ENCODE measurements around the gene ATXN7. TPM values are rescaled to one million over a fixed set of nuclear protein-coding genes. Genes with fewer than 3 reads are reported as not detected.

Gene ATXN7
- total and polyA plus RNA-seq, 2 experiments from 2014 or later: 3.0 to 14.4 TPM

DNA sequence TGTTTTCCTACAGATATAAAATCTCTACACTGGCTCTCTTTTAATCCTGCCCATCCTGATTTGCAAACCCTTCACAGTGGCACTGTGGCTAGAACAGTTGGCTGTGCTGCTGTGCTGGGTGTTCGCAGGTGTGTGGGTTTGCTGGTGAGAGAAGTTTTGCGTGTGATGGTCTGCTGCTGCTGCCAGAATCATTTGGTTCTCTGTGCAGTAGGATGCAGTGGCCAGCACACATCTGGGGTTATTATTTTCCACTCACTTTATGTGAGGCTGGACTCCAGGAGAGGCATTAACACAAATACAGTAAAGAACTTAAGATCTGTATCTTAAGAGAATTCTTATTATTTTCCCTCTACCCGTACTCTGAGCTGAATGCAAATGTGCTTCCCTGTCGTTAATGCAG, 175.7 kb downstream of the ATXN7 start:
- Histone ChIP-seq H3K4me1 (ENCODE audit: insufficient read depth) (no peaks in the 10 kb centered on the region), H4K20me1 (ENCODE audit: insufficient read depth, poor library complexity, severe bottlenecking) (no peaks in the 10 kb centered on the region), H3K4me3 (no peak overlapping the region), H2AFZ (no peak overlapping the region), H3K36me3 (replicated peaks; ENCODE audit: insufficient read depth, low read depth) (no peaks in the 10 kb centered on the region), H3K27ac (no peak overlapping the region), H3K4me2 (no peak overlapping the region), H3K9me3 (ENCODE audit: low read depth) (no peaks in the 10 kb centered on the region), H3K9me2 (replicated peaks; ENCODE audit: insufficient read depth) (no peaks in the 10 kb centered on the region), H3K79me2 (no peaks in the 10 kb centered on the region), H3K27me3 (peaks cover 4% of the 10 kb centered on the region)
- TF ChIP-seq, protein P1, sequence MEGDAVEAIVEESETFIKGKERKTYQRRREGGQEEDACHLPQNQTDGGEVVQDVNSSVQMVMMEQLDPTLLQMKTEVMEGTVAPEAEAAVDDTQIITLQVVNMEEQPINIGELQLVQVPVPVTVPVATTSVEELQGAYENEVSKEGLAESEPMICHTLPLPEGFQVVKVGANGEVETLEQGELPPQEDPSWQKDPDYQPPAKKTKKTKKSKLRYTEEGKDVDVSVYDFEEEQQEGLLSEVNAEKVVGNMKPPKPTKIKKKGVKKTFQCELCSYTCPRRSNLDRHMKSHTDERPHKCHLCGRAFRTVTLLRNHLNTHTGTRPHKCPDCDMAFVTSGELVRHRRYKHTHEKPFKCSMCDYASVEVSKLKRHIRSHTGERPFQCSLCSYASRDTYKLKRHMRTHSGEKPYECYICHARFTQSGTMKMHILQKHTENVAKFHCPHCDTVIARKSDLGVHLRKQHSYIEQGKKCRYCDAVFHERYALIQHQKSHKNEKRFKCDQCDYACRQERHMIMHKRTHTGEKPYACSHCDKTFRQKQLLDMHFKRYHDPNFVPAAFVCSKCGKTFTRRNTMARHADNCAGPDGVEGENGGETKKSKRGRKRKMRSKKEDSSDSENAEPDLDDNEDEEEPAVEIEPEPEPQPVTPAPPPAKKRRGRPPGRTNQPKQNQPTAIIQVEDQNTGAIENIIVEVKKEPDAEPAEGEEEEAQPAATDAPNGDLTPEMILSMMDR (IDR thresholded peaks at IDR 0.05; ENCODE audit: poor library complexity): no peak
- no peak for TF ChIP-seq EZH2 (IDR thresholded peaks at IDR 0.05; ENCODE audit: borderline replicate concordance)
- no peak for DNase-seq (ENCODE audit: low spot score)
- WGBS (ENCODE audit: low lambda C conversion rate, missing lambda C conversion rate): 69% methylated on average over 4 of the region's 4 CpGs

DNA sequence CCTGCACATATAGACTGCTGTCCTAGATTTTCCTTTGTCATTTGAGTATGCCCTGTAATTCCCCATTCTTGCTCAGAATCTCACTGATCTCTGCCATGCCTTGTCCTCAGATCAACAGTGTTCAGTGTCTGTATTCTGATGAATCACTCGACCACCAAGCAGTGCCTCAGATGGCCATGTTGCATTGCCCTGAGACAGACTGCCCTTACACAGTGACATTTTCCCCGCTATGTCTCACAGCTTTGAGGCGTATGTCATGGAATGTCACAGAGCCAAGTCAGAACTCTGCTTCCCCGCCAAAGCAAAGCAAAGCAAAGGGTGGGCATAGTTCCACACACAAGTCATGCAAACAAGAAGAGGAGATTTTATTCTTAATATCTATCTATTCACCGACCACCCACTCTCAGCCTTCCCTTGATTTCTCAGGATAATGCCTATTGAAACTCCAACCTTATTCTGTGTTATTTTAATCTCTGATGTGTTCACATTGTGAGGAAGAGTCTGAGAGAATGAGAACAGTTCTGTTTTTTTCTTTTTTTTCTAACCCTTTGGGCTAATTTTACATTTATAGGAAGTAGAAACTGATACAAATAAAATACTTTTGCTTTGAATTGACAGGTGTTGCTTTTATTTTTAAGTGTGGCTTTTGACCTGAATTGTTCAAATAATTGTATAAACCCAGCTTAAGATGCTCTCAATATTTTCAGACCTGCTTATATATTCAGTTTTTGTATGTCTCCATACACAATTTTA, 176.5 kb downstream of the ATXN7 start:
- no peak for DNase-seq (ENCODE audit: low spot score)

DNA sequence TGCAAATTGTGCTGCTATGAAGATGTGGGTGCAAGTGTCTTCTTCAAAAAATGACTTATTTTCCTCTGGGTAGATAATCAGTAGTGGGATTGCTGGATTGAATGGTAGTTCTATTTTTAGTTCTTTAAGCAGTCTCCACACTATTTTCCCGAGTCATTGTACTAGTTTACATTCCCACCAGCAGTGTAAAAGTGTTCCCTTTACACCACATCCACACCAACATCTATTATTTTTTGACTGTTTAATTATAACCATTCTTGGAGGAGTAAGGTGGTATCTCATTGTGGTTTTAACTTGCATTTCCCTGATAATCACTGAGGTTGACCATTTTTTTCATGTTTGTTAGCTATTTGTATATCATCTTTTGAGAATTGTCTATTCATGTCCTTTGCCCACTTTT, 179.3 kb downstream of the ATXN7 start:
- TF ChIP-seq EZH2 (IDR thresholded peaks at IDR 0.05; ENCODE audit: borderline replicate concordance): no peak
- no peak for TF ChIP-seq EZH2phosphoT487 (IDR thresholded peaks at IDR 0.05; ENCODE audit: low read depth, severe bottlenecking, unreplicated experiment)
- H3K4me2 ChIP-seq: no peak overlapping the region
- 68% methylated on average over 1 of the region's 1 CpG for WGBS (ENCODE audit: low lambda C conversion rate, missing lambda C conversion rate)
- no peaks in the 10 kb centered on the region for H4K20me1 ChIP-seq (ENCODE audit: insufficient read depth, poor library complexity, severe bottlenecking)
- no peaks in the 10 kb centered on the region for H3K79me2 ChIP-seq
- H2AFZ ChIP-seq: no peak overlapping the region
- no peaks in the 10 kb centered on the region for H3K36me3 ChIP-seq (replicated peaks; ENCODE audit: insufficient read depth, low read depth)
- H3K9me3 ChIP-seq (ENCODE audit: low read depth): no peaks in the 10 kb centered on the region
- no peaks in the 10 kb centered on the region for H3K9me2 ChIP-seq (replicated peaks; ENCODE audit: insufficient read depth)
- DNase-seq (ENCODE audit: low spot score): no peak
- H3K4me1 ChIP-seq (ENCODE audit: insufficient read depth): no peaks in the 10 kb centered on the region
- no peak overlapping the region for H3K4me3 ChIP-seq
- peaks cover 4% of the 10 kb centered on the region for H3K27me3 ChIP-seq
- no peak overlapping the region for H3K27ac ChIP-seq

More for the DNA sequence above, 176.5 kb downstream of the ATXN7 start:
- Histone ChIP-seq H3K27ac (no peak overlapping the region), H3K4me2 (no peak overlapping the region), H3K4me3 (no peak overlapping the region), H3K27me3 (peaks cover 4% of the 10 kb centered on the region), H4K20me1 (ENCODE audit: insufficient read depth, poor library complexity, severe bottlenecking) (no peaks in the 10 kb centered on the region), H2AFZ (no peak overlapping the region), H3K36me3 (replicated peaks; ENCODE audit: insufficient read depth, low read depth) (no peaks in the 10 kb centered on the region), H3K9me3 (ENCODE audit: low read depth) (no peaks in the 10 kb centered on the region), H3K9me2 (replicated peaks; ENCODE audit: insufficient read depth) (no peaks in the 10 kb centered on the region), H3K4me1 (ENCODE audit: insufficient read depth) (no peaks in the 10 kb centered on the region), H3K79me2 (no peaks in the 10 kb centered on the region)
- WGBS (ENCODE audit: low lambda C conversion rate, missing lambda C conversion rate): 84% methylated on average over 5 of the region's 5 CpGs
- TF ChIP-seq, protein P1 (IDR thresholded peaks at IDR 0.05; ENCODE audit: poor library complexity): no peak
- TF ChIP-seq EZH2 (IDR thresholded peaks at IDR 0.05; ENCODE audit: borderline replicate concordance): no peak

DNA sequence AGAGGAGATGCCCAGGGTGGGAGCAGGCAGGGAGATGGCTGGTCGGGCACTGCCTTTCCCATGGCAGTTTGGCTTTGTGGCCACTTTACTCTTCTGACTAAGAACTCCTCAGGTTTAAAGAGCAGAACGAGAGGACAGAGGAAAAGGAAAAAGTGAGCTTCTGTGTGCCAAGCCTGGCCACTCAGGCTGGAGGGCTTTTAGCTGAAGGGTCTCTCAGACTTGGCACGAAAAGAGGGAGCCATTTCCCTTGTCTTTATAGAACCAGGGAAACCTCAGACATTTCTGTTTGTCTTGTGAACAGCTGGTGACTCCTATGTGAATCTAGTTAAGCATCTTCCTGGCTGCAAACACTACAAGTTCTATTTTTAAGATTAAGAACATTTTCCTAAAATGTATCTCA, 182.9 kb downstream of the ATXN7 start:
- Histone ChIP-seq H3K27ac (peak overlapping the region; percentile 32), H3K36me3 (replicated peaks; ENCODE audit: insufficient read depth, low read depth) (no peaks in the 10 kb centered on the region), H3K4me3 (no peak overlapping the region), H3K4me2 (no peak overlapping the region), H3K79me2 (no peaks in the 10 kb centered on the region), H2AFZ (no peak overlapping the region), H3K4me1 (ENCODE audit: insufficient read depth) (no peaks in the 10 kb centered on the region), H3K9me2 (replicated peaks; ENCODE audit: insufficient read depth) (no peaks in the 10 kb centered on the region), H4K20me1 (ENCODE audit: insufficient read depth, poor library complexity, severe bottlenecking) (no peaks in the 10 kb centered on the region), H3K27me3 (no peaks in the 10 kb centered on the region), H3K9me3 (ENCODE audit: low read depth) (no peaks in the 10 kb centered on the region)
- TF ChIP-seq, protein P1 (IDR thresholded peaks at IDR 0.05; ENCODE audit: poor library complexity): no peak
- TF ChIP-seq EZH2phosphoT487 (IDR thresholded peaks at IDR 0.05; ENCODE audit: low read depth, severe bottlenecking, unreplicated experiment) (no peak), EZH2 (IDR thresholded peaks at IDR 0.05; ENCODE audit: borderline replicate concordance) (no peak)
- 75% methylated on average over 3 of the region's 3 CpGs for WGBS (ENCODE audit: low lambda C conversion rate, missing lambda C conversion rate)
- DNase-seq (ENCODE audit: low spot score): no peak

Data from hepatocyte (in vitro differentiated cells).